Ecto neural progenitor cell (in vitro differentiated cells): Measurements from ENCODE around the gene NODAL.
"Not testable (repeated sequence)": the region's sequence is repeated elsewhere in the genome, so short reads cannot be mapped to it uniquely, and the experiment has no call there.

Experiments
- DNase-seq: peaks from one replicate; pipeline ENCODE4 v3.0.0-alpha.2; 2018; ENCODE audit warnings: low spot score

Gene NODAL

DNA sequence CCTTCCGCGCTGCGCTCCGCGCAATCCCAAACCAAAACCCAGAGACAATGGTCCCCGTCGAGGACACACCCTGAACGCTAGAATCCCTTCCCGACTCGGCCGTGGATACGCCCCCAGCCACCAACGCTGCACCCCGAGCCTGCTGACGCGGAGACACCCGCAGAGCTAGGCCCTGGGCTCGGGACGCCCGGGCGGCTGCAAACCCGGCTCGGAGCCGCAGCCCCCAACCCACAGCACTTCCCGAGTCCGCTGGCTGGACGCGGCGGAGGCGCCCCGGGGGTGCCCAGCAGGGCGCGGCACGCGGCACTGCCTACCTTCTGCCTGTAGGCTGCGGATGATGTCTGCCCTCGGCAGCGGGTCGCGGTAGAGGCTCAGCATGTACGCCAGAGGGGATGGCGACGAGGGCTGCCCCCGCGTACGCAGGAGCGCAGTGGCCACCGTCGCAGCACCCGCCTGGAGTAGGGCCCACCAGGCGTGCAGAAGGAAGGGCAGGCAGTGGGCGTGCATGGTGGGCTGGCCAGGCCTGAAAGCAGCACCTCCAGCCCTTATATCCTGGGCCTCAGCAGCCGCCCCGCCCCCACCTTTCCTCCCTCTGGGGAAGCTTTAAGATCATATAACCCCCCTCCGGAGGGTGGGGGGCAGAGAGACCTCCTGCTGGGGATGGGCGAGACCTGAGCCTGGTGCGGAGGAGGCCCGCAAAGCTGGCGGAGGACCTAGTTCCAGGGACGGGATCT lies at the start of gene NODAL:
Gene NODAL, minus strand, starts transcription at position 521 of the 734 bp plus-strand sequence. Its CDS starts 14 bp downstream, at position 507.
- no peak for DNase-seq

DNA sequence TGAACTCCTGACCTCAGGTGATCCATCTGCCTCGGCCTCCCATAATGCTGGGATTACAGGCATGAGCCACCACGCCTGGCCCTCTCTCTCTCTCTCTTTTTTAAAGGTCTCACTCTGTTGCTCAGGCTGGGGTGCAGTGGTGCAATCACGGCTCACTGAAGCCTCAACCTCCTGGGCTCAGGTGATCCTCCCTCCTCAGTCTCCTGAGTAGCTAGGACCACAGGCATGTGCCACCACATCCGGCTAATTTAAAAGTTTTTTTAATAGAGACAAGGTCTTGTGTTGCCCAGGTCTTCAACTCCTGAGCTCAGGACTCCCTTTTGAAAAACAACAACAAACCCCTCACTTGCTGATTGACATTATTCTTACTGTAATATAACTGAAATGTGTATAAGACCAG lies 48.7 kb upstream of the NODAL start:
- no peak for DNase-seq

DNA sequence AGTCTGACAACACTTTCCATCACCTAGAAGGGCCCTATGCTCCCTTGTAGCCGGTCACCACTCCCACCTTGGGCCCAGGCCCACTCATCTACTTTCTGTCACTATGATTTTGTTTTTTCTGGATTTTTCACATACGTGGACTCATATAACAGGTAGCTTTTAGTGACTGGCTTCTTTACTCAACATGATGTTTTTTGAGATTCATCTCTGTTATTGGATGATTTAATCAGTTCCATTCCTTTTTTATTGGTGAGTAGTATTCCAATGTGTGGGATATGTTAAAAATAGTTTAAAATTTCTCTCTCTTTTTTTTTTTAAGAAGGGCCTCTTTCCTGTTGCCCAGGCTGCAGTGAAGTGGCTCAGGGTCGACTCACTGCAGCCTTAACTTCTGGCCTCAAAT lies 46.3 kb upstream of the NODAL start:
- DNase-seq = no peak

DNA sequence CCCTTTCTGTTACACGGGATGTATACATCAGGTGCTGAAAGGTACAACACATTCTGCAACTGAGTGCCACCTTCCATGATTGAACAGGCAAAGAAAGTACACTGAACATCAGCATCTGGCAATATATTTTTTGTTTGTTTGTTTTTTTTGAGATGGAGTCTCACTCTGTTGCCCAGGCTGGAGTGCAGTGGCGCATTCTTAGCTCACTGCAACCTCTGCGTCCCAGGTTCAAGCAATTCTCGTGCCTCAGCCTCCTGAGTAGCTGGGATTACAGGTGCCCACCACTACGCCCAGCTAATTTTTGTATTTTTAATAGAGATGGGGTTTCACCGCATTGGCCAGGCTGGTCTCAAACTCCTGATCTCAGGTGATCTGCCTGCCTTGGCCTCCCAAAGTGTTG lies 42.4 kb upstream of the NODAL start:
- DNase-seq = not testable (repeated sequence)

DNA sequence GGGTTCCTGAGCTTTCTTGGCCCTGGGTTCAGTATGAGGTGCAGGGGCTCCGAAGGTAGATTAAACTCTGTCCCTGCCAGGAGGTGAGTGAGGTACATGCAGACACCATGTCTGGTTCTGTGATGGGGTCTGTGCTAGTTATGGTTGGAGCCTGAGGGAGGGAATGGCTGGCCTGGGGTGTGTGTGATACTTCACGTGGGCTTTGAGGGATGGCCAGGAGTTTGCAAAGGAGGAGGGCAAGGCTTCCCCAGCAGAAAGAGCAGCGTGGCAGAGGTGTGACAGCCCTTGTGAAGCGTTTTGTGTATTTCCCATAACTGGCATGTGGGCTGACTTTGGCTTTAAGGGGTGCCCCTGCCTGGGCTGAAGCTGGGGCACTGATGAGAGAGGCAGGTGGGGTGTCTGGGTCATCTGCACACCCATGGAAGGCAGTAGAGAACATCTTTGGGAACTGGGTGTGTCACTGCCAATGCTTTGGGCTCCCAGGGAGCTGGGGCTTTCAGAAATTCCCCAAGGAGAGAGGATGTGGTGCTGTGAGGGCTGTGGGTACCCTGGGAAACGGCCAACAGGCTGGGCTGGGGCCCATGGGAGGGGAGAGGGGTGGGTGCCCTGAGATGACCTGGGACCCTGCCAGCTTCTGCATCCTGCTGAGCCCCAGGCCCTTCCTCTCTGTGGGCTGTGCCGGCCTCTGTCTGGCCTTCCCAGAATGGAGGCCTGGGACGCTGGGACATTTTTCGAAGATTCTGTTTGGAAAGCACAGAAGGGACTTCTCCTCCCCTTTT lies 41.7 kb upstream of the NODAL start:
- DNase-seq = no peak

DNA sequence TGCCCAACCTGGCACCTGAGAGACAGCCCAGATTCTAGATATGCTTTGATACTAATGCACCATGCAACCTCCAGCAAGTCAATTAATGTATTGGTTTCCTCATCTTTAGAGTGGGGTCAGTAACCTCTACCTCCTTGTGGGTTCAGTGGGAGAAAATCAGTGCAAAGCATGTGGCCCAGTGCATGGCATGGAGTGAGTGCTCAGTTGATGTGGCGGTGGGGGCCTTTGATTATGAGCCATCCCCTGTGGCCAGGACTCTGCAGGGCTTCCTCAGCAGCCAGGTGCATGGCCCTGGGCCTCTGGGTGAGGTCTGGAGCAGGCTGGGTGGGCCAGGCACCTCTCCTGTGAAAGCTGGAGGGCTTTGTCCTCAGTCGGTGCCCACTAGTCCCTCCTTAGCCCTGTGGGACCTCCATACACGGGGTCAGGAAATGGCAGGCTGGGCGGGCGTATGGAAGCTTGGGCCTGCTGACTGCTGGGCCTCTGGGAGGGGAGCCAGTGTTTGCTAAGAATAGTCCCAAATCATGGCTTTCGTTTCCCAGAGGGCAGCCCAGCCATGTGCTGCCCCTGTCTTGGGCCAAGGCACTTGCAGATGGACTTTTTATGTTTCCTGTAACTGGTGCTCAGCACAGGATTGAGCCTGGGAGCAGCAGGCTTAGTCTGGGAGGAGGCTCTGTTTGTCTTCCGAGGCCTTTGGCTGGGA lies 40.5 kb upstream of the NODAL start:
- DNase-seq = no peak

DNA sequence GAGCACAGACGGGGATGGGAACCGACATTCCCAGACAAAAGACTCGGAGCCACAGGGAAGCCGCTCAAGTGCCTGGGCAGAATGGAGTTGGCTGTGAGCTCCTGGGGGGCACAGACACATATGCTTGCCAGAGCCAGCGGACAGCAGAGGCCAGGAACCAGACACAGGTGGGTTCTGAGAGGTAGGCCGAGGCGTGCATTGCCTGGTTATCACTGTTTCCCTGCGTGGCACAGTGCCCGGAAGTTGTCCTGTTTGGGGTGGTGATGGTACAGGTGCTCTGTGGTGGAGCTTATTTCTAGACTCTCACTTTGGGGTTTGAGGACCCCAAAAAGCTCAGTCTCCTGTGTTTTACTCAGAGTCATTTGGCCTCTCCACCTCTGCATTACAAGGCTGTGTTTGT lies 39.6 kb upstream of the NODAL start:
- DNase-seq = no peak

DNA sequence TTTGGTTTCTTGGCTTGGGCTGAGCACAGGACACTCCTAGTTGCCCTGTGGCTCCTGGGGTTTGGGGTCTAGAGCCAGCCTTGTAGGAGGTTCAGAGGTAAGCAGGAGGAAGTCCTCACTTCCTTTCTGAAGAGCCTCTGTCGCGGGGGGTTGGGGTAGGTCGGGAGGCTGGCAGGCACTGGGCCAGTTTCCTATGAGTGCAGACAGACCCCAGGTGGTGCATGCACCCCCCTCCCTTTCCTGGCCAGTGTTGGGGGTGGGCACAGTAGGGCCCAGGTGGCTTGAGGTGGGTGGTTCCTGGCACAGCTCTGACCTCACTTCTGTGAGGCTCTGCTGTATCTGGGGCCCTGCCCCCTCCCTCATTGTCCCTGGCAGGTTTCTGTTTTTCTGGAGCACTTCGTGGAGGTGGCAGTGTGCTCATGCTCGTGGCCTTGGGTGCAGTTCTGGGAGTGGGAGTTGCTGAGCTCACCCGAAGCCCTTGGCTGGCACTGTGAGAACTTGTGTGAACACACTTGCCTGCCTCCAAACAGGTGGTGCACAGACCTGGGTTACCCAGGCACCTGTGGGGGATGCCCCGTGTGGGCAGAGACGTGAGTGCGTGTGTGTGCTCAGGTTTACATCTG lies 38.9 kb upstream of the NODAL start:
- DNase-seq = peak; percentile 46

DNA sequence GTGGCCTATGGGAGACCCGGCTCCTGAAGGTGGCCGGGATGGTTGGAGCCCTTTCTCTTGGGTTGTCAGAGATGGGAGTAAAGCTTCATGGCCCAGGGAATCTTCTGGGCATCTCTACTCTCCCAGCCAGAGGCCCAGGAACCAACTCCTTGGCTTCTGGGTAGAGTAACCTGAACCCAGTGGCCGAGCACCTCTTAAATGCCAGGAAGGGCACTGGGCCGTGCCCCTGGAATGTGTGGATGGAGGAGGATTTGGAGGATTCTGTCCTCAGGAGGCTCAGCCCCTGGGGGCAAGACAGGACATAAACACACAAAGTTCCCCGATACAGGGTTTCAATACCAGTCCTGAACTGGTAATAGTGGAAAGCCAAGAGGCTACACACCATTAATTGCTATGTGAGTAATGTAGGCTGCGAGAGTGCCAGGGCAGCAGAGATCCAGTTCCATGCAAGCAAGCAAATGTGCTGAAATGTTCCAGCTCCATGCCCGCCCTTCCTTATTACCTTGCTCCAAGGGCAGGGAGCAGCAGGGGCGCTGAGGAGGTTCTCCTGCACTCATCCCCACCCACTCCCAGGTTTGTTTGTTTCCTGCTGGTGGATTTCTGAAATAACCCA lies 38.3 kb upstream of the NODAL start:
- DNase-seq = peak; percentile 43

DNA sequence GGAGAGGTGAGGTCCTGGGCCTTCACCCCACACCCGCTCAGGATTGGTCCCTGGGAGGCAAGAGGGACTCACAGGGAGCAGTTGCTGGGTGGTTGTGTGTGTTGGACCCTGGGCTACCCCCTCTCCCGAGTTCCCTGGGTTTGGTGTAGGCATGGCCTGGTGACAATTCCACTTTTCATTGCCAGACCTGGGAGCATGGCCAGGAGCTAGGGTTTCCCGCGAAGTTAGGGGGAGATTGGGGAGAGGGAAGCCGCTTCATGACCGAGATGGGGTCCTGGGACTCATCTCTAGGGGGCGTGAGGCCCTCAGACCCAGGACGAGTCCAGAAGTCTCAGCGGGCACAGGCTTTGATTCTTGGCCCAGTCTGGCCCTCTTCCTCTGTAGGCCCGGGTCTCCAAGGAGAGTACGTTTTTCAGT lies 37.7 kb upstream of the NODAL start:
- no peak for DNase-seq

DNA sequence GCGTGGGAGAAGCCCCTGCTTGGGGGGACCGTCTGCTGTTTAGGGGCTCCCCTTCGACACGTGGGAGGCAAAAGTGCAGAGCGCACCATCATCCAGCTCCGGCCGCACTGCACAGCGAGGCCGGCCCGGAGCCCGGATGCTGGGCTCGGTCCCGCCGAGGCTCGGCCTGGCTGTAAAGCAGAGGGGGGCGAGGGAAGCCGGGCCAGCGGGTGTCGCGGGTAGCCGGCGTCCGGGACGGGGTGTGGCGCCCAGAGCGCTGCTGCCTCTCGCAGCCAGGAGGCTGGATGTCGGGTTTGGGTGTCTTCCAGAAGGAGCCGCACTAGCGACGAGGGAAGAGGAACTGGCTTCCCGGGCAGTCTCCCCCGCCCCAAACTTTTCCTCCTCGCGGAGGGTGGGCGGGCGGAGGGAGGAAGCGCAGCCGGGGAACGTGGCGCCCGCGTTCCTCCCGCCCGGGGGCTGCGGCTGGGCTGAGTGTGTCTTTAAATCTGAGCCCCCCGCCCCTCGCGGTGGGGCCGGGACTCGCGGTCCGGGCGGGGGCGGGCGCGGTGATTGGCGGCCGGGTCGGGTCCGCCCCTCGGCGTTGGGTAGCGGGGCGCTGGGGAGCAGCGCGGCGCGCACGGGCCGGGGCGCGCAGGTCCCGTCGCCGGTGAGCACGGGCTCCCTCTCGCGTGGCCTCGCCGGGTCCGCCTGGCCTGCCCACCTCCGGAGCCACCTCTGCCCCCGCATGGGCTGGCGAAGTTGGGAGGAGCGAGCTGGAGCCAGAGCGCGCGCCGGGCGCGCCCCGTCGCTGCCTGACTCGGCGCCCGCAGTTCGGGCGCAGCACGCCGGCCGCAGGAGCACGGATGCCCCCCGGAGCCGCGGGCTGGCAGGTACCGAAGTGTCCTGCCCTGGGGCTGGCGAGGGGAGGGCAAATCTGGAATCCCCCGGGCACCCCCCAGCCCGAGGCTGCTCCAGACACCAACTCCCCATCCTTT lies 37.0 kb upstream of the NODAL start, which contains the start of gene PALD1:
Gene PALD1, plus strand, starts transcription at position 577 of the 974 bp plus-strand sequence. CDS start 47,185 bp downstream, outside the sequence.
- DNase-seq = peak; percentile 79

DNA sequence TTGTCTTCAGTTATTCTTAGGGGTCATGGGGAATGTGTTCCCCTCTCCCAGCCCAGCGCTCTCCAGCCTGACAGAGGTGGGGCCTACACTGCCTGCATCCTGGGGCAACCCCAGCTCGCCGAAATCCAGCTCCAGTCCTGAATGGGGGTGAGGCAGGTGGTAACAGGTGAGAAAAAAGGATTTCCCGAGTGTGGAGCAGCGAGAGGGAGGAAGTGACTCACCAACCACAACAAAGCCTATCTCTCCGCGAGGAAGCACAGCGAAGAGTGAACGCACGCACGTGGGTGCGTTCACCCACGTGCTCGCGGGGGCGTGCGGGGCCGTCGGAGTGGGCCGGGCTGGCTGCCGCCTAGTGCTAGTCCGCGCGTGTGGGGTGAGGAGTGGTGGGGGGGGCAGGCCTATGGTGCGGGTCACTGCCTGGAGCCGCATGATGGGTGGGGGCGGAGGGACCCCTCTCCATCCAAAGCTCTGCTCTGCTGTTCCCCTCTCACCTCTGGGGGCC lies 36.2 kb upstream of the NODAL start:
- DNase-seq = peak; percentile 46

DNA sequence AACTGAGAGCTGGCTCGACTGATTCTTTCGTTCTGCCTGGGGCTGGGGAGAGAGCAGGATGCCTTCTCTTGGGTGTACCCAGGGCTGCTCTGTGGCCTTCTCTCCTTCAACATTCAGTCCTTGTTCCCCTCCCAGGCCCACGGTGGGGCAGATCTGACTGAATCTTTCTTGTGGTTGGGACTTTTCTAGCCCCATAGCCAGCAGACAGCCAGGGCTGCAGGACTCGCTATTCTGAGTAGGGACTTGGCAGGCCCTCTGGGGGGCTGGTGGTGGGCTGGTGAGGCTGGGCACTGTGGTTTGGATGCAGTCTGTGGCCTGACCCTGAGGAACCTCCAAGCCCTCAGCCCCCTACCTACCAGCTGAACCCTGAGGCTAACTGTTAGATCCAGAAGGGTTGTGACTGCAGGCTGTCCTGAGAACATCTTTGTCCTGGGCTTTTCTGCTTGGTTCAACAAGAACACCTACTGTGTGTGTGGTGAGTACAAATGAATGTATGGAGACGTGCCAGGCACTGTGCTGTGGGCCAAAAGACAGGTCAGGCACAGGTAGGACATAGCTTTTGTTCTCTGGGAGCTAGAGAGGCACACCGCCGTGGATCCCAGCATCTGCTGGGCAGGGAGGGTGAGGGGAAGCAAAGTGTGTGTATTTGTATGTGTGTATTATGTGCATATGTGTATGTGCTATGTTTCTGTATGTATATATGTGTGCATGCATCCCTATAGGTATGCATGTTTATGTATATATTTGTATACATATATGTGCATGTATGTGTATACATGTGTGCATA lies 35.0 kb upstream of the NODAL start:
- no peak for DNase-seq

DNA sequence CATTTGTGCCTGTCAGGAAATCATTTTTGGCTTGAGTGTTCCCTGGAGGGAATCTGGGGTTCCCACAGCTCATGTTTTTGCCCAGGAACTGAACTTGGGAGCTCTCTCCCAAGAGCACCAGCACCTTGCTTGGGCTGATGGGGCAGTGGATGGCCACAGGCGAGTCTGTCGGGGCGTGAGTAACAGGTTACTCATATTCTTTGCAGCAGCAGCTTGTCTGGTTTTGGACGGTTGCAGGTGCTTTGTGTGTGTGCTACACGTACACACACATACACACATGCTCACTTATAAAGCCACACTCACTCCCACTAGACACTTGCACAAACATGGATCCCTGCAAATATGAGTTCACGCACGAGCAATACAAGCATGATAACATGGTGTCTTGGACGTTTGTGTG lies 34.2 kb upstream of the NODAL start:
- DNase-seq = no peak

DNA sequence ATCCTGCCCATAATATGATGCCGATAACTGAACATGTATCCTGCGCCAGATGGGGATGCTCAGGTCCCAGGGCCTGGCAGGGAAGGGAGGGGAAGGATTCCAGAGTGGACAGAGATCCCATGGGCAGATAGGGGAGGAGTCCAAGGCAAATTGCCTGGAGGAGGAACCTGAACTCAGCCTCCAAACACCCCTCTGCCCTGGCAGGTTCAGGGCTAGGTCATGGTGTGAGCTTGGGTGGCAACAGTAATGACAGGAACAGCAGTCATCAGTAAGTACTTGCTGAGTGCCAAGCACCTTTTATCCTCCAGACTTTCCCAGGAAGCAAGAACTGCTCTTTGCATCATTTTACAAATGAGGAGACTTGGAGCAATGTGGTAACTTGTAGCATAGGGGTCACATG lies 33.3 kb upstream of the NODAL start:
- no peak for DNase-seq

DNA sequence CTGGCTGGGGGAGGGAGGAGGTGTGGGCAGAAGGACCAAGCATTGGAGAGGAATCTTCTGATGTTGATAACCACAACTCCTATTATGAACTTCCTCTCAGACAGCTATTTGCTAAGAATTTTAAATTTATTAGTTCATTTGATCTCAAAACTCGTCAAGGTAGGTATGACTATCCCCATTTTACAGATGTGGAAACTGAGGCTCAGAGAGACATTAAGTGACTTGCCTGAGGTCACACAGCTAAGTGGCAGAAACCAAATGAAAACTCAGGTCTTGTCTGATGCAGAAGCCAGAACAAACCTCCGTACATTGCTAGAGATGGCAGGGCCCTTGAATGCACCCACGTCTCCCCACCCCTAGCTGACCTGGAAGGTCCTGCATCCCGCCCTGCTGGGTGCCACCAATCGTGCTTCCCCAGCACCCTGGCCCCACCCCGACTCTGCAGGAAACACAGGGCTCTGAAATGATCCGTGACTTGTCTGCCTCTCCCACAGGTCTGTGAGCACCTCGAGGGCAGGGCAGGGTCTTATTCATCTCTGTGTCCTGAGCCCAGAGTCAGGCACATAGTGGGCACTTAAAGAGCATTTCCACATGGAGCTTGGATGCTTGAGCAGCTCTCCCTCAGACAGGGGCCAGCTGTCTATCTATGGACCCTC lies 31.4 kb upstream of the NODAL start:
- no peak for DNase-seq

DNA sequence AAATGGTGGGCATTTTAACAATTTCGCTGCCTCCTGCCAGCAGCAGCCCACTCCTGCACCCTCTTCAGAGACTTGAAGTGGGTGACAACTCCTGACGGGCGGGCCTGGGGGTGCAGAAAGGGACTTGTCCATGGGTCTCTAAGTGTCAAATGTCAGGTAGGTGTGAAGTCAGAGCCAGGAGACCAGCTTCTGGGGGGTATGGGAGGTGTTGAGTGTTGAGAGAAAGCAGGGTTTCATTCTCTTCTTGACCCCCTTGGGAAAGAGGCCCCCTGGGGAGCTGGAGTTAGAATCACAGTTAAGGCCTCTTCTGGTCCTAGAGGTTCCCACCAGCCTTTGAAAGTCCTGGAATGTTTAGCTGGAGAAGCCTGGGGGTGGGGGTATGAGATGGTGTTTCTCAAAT lies 25.5 kb upstream of the NODAL start:
- no peak for DNase-seq

DNA sequence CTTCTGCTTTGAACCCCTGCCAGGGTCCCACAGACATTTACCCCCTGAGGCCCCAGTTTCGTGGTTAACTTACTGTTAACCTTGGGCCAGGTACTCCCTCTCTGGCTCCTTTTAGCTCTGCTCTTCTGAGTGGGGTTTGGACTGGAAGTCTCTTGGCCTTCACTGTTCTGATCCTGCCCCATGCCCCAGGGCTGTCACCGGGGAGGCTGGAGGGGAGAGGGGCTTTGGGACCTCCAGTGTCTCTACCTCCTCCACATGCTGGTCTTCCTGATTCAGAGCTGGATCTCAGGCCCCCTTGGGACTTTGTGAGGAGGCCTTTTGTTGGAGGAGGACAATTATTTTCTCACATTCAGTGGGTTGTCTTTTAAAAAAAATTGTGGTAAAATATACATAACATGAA lies 24.4 kb upstream of the NODAL start:
- DNase-seq = no peak

DNA sequence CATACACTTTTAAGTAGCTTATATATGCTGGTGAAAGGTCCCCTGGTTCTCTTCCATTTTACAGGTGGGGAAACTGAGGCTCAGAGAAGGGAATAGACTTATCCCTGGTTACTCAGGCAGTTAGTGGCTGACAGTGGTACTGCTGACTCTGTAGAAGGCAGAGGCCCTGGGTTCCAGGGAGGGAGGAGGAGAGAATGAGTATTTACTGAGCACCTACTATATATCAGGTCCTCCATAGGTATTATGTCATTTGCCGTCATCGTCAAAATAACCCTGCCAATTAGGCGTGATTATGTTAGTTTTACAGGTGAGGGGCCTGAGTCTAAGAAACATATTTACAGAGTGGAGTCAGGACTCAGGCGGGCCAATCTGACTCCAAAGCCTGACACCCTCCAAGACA lies 23.8 kb upstream of the NODAL start:
- DNase-seq = no peak
